ENCODE data around the gene IRAK4.

The IRAK4 gene

GRCh38 chr12:43836475-43836989 lies 77.8 kb downstream of the IRAK4 start:
- no peak for DNase-seq (ENCODE audit: low read depth)
